Gastroesophageal sphincter (tissue), 3 donors: ENCODE data around the gene DDIT3.
"Not testable (repeated sequence)": the region's sequence is repeated elsewhere in the genome, so short reads cannot be mapped to it uniquely, and the experiment has no call there.

Experiments used
- CTCF ChIP-seq, 4 experiments: fragments of 200-600 bp in 2 of 4; fragments of 450-650 bp in 2 of 4; sonication (generic) in 1 of 4; IDR thresholded peaks; one replicate each; pipeline ENCODE4 v1.5.1; 2017 to 2019; ENCODE audit warnings: antibody characterized with exemption in 4 of 4, mild to moderate bottlenecking in 2 of 4, moderate library complexity in 2 of 4
- POLR2AphosphoS5 ChIP-seq: sonication (generic); formaldehyde crosslinking; IDR thresholded peaks from one replicate; pipeline ENCODE4 v1.6.1; 2017; ENCODE audit warnings: antibody characterized with exemption

GRCh38 chr12:57514246-57514645, 6.1 kb downstream of the DDIT3 start:
- not testable (repeated sequence) for TF ChIP-seq POLR2AphosphoS5; CTCF (IDR thresholded peaks at IDR 0.05)
